Gastroesophageal sphincter (tissue), 4 donors: Measurements from ENCODE around the gene RAP1B. TPM values are rescaled to one million over a fixed set of nuclear protein-coding genes. Genes with fewer than 3 reads are reported as not detected.

Source experiments
- ATAC-seq: fragments of 150-250 bp; one replicate; pipeline ENCODE4 v1.9.1; 2016; ENCODE audit warnings: mild to moderate bottlenecking, moderate library complexity
- H3K27ac ChIP-seq, 4 donors: fragments of 200-600 bp; sonication (generic) in 3 of 4; 1 replicate in 3 of 4; 2 replicates in 1 of 4; pipeline ENCODE4 v1.5.1; 2016 to 2019
- H3K27me3 ChIP-seq: fragments of 200-600 bp; sonication (generic); one replicate; pipeline ENCODE4 v1.5.1; 2019
- H3K36me3 ChIP-seq, 2 donors: fragments of 200-600 bp; sonication (generic); one replicate each; pipeline ENCODE4 v1.5.1; 2019; ENCODE audit warnings: control low read depth in 1 of 2
- H3K4me1 ChIP-seq, 3 donors: fragments of 200-600 bp; sonication (generic); 1 replicate in 2 of 3; 2 replicates in 1 of 3; pipeline ENCODE4 v1.5.1; 2016 to 2019; ENCODE audit warnings: control low read depth in 2 of 3
- H3K4me3 ChIP-seq, 2 donors: fragments of 200-600 bp; sonication (generic); one replicate each; pipeline ENCODE4 v1.5.1; 2019; ENCODE audit warnings: mild to moderate bottlenecking in 1 of 2, moderate library complexity in 1 of 2
- H3K9me3 ChIP-seq, 3 donors: fragments of 200-600 bp; sonication (generic); one replicate each; pipeline ENCODE4 v1.5.1; 2017 to 2019; ENCODE audit warnings: control low read depth in 2 of 3
- CTCF ChIP-seq, 4 experiments: fragments of 200-600 bp in 2 of 4; fragments of 450-650 bp in 2 of 4; sonication (generic) in 1 of 4; IDR thresholded peaks; one replicate each; pipeline ENCODE4 v1.5.1; 2017 to 2019; ENCODE audit warnings: antibody characterized with exemption in 4 of 4, mild to moderate bottlenecking in 2 of 4, moderate library complexity in 2 of 4
- EP300 ChIP-seq: sonication (generic); formaldehyde crosslinking; IDR thresholded peaks from one replicate; pipeline ENCODE4 v1.6.1; 2017; ENCODE audit warnings: antibody characterized with exemption, mild to moderate bottlenecking
- POLR2A ChIP-seq, 2 donors: fragments of 450-650 bp; IDR thresholded peaks; one replicate each; pipeline ENCODE4 v1.6.1; 2017; ENCODE audit warnings: antibody characterized with exemption in 2 of 2, mild to moderate bottlenecking in 2 of 2, moderate library complexity in 1 of 2
- POLR2AphosphoS5 ChIP-seq: sonication (generic); formaldehyde crosslinking; IDR thresholded peaks from one replicate; pipeline ENCODE4 v1.6.1; 2017; ENCODE audit warnings: antibody characterized with exemption
- WGBS, 2 donors: methylation state at CpG; one replicate each; pipeline ENCODE4 v1.1.5; 2018; ENCODE audit warnings: low coverage in 1 of 2; 5-methylcytosine and 5-hydroxymethylcytosine counted together
- small RNA-seq, 4 donors: library from RNA; depleted of rRNA; stranded (forward); fragments of <200 nt; gene quantifications; one replicate each; pipeline ENCODE3, GENCODE V24; 2016
- total RNA-seq, 4 donors: library from RNA; depleted of rRNA; stranded (reverse); fragments of >200 nt; gene quantifications; one replicate each; pipeline ENCODE4 v1.1.0, GENCODE V29; 2016

Gene RAP1B
- total RNA-seq, 4 donors from 2014 or later, result 131 to 218 (median 205) TPM

GRCh38 chr12:68695454-68695853, 84.8 kb downstream of the RAP1B start:
- no peaks in the 10 kb centered on the region for H3K4me1 ChIP-seq
- H3K27me3 ChIP-seq, result no peaks in the 10 kb centered on the region
- no peak overlapping the region for H3K27ac ChIP-seq
- TF ChIP-seq POLR2A (IDR thresholded peaks at IDR 0.05), result no peak
- TF ChIP-seq CTCF (IDR thresholded peaks at IDR 0.05), result no peak
- TF ChIP-seq EP300, result no peak
- no peak for TF ChIP-seq POLR2AphosphoS5
- no peaks in the 10 kb centered on the region for H3K9me3 ChIP-seq
- H3K4me3 ChIP-seq, result no peak overlapping the region
- H3K36me3 ChIP-seq, result peaks cover 0 to 100% of the 10 kb centered on the region in 2 donors
- ATAC-seq, result no peak

GRCh38 chr12:68699486-68699885, 88.8 kb downstream of the RAP1B start:
- no peak overlapping the region for H3K4me3 ChIP-seq
- 88% methylated on average over 1 of the region's 1 CpG for WGBS, 2 donors
- H3K9me3 ChIP-seq, result no peaks in the 10 kb centered on the region
- ATAC-seq, result no peak
- no peaks in the 10 kb centered on the region for H3K27me3 ChIP-seq
- H3K27ac ChIP-seq, result no peak overlapping the region
- no peak for TF ChIP-seq CTCF (IDR thresholded peaks at IDR 0.05)
- TF ChIP-seq POLR2A (IDR thresholded peaks at IDR 0.05), result no peak
- no peak for TF ChIP-seq POLR2AphosphoS5
- TF ChIP-seq EP300, result no peak
- H3K4me1 ChIP-seq, result no peaks in the 10 kb centered on the region
- H3K36me3 ChIP-seq, result peaks cover 0 to 100% of the 10 kb centered on the region in 2 donors

Small RNA genes lying within 50 kb of the gene (small RNA-seq; reads per million reads assigned to genes)
- gene RF00017, result 0 reads per million in 4 donors
- 0 reads per million in 4 donors for gene SNORA70G

Other genes starting within 250 kb of the RAP1B start
- 10 to 100 TPM; 28.4 to 46.7 (median 29.5) TPM for gene NUP107, start 76.1 kb downstream of the RAP1B start, total RNA-seq
- 10 to 100 TPM in 1 of 4 donors, 1 to 10 TPM in 3; 1.3 to 15.1 (median 4.9) TPM for gene SLC35E3, start 135.3 kb downstream of the RAP1B start, total RNA-seq
- 10 to 100 TPM; 47.5 to 79.2 (median 57.4) TPM for gene MDM2, start 197.3 kb downstream of the RAP1B start, total RNA-seq